HepG2 (cell line): ENCODE measurements around the gene SLC6A16. TPM values are rescaled to one million over a fixed set of nuclear protein-coding genes. Genes with fewer than 3 reads are reported as not detected.

Experiments used
- ATAC-seq: fragments of 200-7000 bp; cut with Tn5 transposase; 3 replicates; pipeline ENCODE4 v1.9.1; 2020; ENCODE audit warnings: mild to moderate bottlenecking, moderate library complexity
- BruUV-seq: library from RNA; stranded (reverse); fragments of 400-500 nt; replicated peaks from 2 replicates; lab custom pipeline; 2021; lab: Mats Ljungman, UMichigan
- CTCF ChIA-PET: fragments of 300-600 bp; formaldehyde crosslinking; extraction: SDS; loops from one replicate; lab custom pipeline; 2021; ENCODE audit warnings: low total read pairs, inconsistent platforms, low intra/inter-chr PET ratio; lab: Yijun Ruan, JAX
- POLR2A ChIA-PET: fragments of 350-600 bp; sonication (Branson Sonifier 250); formaldehyde crosslinking; loops from one replicate; lab custom pipeline; 2020; ENCODE audit warnings: antibody characterized with exemption, inconsistent platforms; lab: Yijun Ruan, JAX
- DNase-seq: peaks from one replicate; pipeline ENCODE4 v3.0.0-alpha.2; 2015; ENCODE audit warnings: low spot score
- FAIRE-seq: peaks from 3 replicates; lab custom pipeline; 2011; peaks lifted over from hg19 to GRCh38; lab: Jason Lieb, UNC
- H2AFZ ChIP-seq: one replicate; pipeline ENCODE4 v1.6.1; 2011; ENCODE audit warnings: low read length, inconsistent platforms
- H3K27ac ChIP-seq: fragments of 300-600 bp; 3 replicates; pipeline ENCODE4 v1.8.0; 2011; ENCODE audit warnings: mixed run types, mild to moderate bottlenecking, mixed read lengths, low read length, inconsistent platforms; ENCODE audit not compliant: insufficient read depth; ENCODE audit errors: extremely low read length
- H3K27me3 ChIP-seq, 2 experiments: fragments of 200-600 bp in 1 of 2; 2 replicates in 1 of 2; 3 replicates in 1 of 2; pipeline versions ENCODE4 v1.6.0 to v1.8.0; 2011; ENCODE audit warnings: low read length in 2 of 2, mild to moderate bottlenecking in 2 of 2, moderate library complexity in 2 of 2, inconsistent platforms in 1 of 2; ENCODE audit not compliant: insufficient read depth in 2 of 2, control insufficient read depth in 1 of 2
- H3K36me3 ChIP-seq, 2 experiments: fragments of 200-600 bp in 1 of 2; replicated peaks in 1 of 2; 2 replicates in 1 of 2; 3 replicates in 1 of 2; pipeline versions ENCODE4 v1.5.1 to v1.8.0; 2011; ENCODE audit warnings: low read length in 2 of 2, inconsistent platforms in 1 of 2; ENCODE audit not compliant: insufficient read depth in 2 of 2, control insufficient read depth in 1 of 2
- H3K4me1 ChIP-seq: 2 replicates; pipeline ENCODE4 v1.5.1; 2012; ENCODE audit warnings: low read length, inconsistent platforms; ENCODE audit not compliant: insufficient read depth
- H3K4me2 ChIP-seq: 2 replicates; pipeline ENCODE4 v1.6.0; 2011; ENCODE audit warnings: low read depth, low read length, inconsistent platforms
- H3K4me3 ChIP-seq, 3 experiments: fragments of 200-600 bp in 1 of 3; sonication (generic), shearing (Covaris generic) in 1 of 3; replicated peaks in 1 of 3; 2 replicates each; pipeline ENCODE4 v1.5.1; 2011 to 2016; ENCODE audit warnings: low read length in 3 of 3, inconsistent platforms in 2 of 3, low read depth in 2 of 3, mild to moderate bottlenecking in 2 of 3, control low read depth in 1 of 3, mixed read lengths in 1 of 3; ENCODE audit not compliant: insufficient read depth in 1 of 3
- H3K79me2 ChIP-seq: one replicate; pipeline ENCODE4 v1.6.1; 2011; ENCODE audit warnings: low read length, inconsistent platforms; ENCODE audit not compliant: insufficient read depth
- H3K9ac ChIP-seq: 2 replicates; pipeline ENCODE4 v1.6.0; 2011; ENCODE audit warnings: mild to moderate bottlenecking, low read depth, low read length, inconsistent platforms; ENCODE audit not compliant: insufficient read depth
- H3K9me3 ChIP-seq: 2 replicates; pipeline ENCODE4 v1.5.1; 2012; ENCODE audit warnings: mild to moderate bottlenecking, low read length
- H4K20me1 ChIP-seq: 2 replicates; pipeline ENCODE4 v1.6.0; 2011; ENCODE audit warnings: inconsistent platforms, mild to moderate bottlenecking, low read length, moderate library complexity; ENCODE audit not compliant: insufficient read depth
- CENPT ChIP-seq: sonication (generic); formaldehyde crosslinking; IDR thresholded peaks from 2 replicates; pipeline ENCODE4 v1.8.0; 2022; ENCODE audit warnings: low read depth, mild to moderate bottlenecking, moderate library complexity, missing genetic modification reagents
- MED1 ChIP-seq: sonication (generic); formaldehyde crosslinking; IDR thresholded peaks from 2 replicates; pipeline ENCODE4 v1.4.0; 2020; ENCODE audit warnings: missing genetic modification reagents
- ZNF280B ChIP-seq: sonication (generic); formaldehyde crosslinking; IDR thresholded peaks from 2 replicates; pipeline ENCODE4 v1.5.0; 2020; ENCODE audit warnings: missing genetic modification reagents, mild to moderate bottlenecking, borderline replicate concordance
- WGBS: methylation state at CpG from one replicate; pipeline ENCODE4 v1.1.6; 2017; ENCODE audit warnings: low lambda C conversion rate; 5-methylcytosine and 5-hydroxymethylcytosine counted together
- in situ Hi-C: cut with HindIII; loops from 2 replicates; pipeline ENCODE4 v1.10.0; 2017; ENCODE audit warnings: low pct_unique_long_range_greater_than_20kb; ENCODE audit not compliant: extremely low pct_ligation_motif_present
- intact Hi-C: fragments of 100-400 bp; cut with micrococcal nuclease; formaldehyde crosslinking; loops from one replicate; pipeline ENCODE4 v1.10.0; 2022; ENCODE audit not compliant: unreplicated experiment
- polyA plus RNA-seq, 8 experiments: library from polyadenylated mRNA; depleted of rRNA in 3 of 8; stranded (reverse) in 7 of 8; unstranded in 1 of 8; fragments of >200 nt; fragmentation: Illumina TruSeq in 4 of 8; extraction: Trizol in 4 of 8; gene quantifications; 2 replicates each; pipeline versions ENCODE4 v1.2.1 to v1.2.3, GENCODE V29; 2011 to 2016; ENCODE audit warnings: low read depth in 4 of 8, missing spikeins in 1 of 8, mixed read lengths in 1 of 8; ENCODE audit not compliant: insufficient read depth in 1 of 8
- total RNA-seq, 5 experiments: library from RNA; depleted of rRNA; stranded (reverse); fragments of >200 nt; fragmentation: Illumina TruSeq; extraction: Trizol; gene quantifications; 2 replicates each; pipeline ENCODE4 v1.2.3, GENCODE V29; 2016; ENCODE audit warnings: low read depth in 1 of 5
- TF ChIP-seq, protein P1 (sequence below): sonication (generic); formaldehyde crosslinking; IDR thresholded peaks from 2 replicates; pipeline ENCODE4 v1.5.0; 2020; ENCODE audit warnings: mild to moderate bottlenecking, missing genetic modification reagents

The SLC6A16 gene
- total and polyA plus RNA-seq, 2 of the 13 experiments (the other 11 are each of a cell fraction or from before 2014, with no cell fraction given), result 0.07 to 0.18 TPM

- CTCF ChIA-PET, result no interaction called here
- POLR2A ChIA-PET, result no interaction called here
- no peak for ATAC-seq
- Histone ChIP-seq H2AFZ (no peak overlapping the region), H3K4me1 (peaks cover 32% of the 10 kb centered on the region), H3K79me2 (no peaks in the 10 kb centered on the region), H3K4me3 (no peak overlapping the region), H4K20me1 (no peaks in the 10 kb centered on the region), H3K9ac (no peak overlapping the region), H3K27me3 (peaks cover 0 to 3% of the 10 kb centered on the region in 2 experiments; a peak in 1 of 5 replicates)
- in situ Hi-C loops, result no loop called here
- WGBS, result 88% methylated on average over 1 of the region's 2 CpGs
- no TSS peak for BruUV-seq
- TF ChIP-seq MED1, result no peak
- TF ChIP-seq CENPT (CRISPR knock-in tag), result no peak
- no peak for TF ChIP-seq ZNF280B (CRISPR knock-in tag)
- TF ChIP-seq, all 625 proteins: peak for 0
- Histone ChIP-seq H3K9me3 (no peaks in the 10 kb centered on the region), H3K36me3 (no peaks in the 10 kb centered on the region), H3K27ac (no peak overlapping the region), H3K4me2 (no peak overlapping the region)
- intact Hi-C loops, result no loop called here
- no peak for FAIRE-seq
- no peak for DNase-seq
Observed at GRCh38 chr19:49328741-49329140, 3.8 kb upstream of the SLC6A16 start.

DNA sequence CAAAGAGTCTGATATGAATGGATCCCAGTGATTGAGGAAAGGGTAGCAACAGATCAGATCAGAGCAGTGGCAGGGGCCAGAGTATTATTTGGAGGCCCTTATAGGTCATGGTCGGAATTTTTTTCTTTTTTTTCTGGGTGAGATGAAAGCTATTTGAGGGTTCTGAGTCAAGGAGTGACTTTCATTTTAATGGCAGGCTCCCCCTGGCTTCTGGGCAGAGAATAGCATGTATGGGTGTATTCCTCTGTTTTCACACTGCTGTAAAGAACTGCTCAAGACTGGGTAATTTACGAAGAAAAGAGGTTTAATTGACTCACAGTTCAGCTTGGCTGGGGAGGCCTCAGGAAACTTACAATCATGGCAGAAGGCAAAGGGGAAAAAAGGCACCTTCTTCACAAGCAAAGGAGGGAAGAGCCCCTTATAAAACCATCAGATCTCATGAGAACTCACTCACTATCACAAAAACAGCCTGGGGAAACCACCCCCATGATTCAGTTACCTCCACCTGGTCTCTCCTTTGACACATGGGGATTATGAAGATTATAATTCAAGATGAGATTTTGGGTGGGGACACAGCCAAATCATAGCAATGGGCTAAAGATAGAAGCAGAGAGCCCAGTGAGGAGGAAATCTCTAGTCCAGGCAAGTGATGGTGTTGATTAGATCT, 3.0 kb upstream of the SLC6A16 start:
- Histone ChIP-seq H3K79me2 (no peaks in the 10 kb centered on the region), H3K9me3 (no peaks in the 10 kb centered on the region), H3K4me1 (peaks cover 25% of the 10 kb centered on the region), H3K9ac (no peak overlapping the region), H3K4me3 (no peak overlapping the region), H3K27me3 (peaks cover 0 to 3% of the 10 kb centered on the region in 2 experiments; a peak in 1 of 5 replicates), H3K4me2 (no peak overlapping the region), H3K36me3 (no peaks in the 10 kb centered on the region), H4K20me1 (no peaks in the 10 kb centered on the region), H2AFZ (no peak overlapping the region), H3K27ac (no peak overlapping the region)
- 13% methylated on average over 2 of the region's 2 CpGs for WGBS
- ChIA-PET CTCF (no interaction called here), POLR2A (no interaction called here)
- no TSS peak for BruUV-seq
- FAIRE-seq, result no peak
- ATAC-seq, result 0 out of 3 replicates have a peak, but pooled peaks have one; percentile 25
- intact Hi-C loops, result no loop called here
- in situ Hi-C loops, result no loop called here
- peak; percentile 21 for DNase-seq
- TF ChIP-seq, protein P1, sequence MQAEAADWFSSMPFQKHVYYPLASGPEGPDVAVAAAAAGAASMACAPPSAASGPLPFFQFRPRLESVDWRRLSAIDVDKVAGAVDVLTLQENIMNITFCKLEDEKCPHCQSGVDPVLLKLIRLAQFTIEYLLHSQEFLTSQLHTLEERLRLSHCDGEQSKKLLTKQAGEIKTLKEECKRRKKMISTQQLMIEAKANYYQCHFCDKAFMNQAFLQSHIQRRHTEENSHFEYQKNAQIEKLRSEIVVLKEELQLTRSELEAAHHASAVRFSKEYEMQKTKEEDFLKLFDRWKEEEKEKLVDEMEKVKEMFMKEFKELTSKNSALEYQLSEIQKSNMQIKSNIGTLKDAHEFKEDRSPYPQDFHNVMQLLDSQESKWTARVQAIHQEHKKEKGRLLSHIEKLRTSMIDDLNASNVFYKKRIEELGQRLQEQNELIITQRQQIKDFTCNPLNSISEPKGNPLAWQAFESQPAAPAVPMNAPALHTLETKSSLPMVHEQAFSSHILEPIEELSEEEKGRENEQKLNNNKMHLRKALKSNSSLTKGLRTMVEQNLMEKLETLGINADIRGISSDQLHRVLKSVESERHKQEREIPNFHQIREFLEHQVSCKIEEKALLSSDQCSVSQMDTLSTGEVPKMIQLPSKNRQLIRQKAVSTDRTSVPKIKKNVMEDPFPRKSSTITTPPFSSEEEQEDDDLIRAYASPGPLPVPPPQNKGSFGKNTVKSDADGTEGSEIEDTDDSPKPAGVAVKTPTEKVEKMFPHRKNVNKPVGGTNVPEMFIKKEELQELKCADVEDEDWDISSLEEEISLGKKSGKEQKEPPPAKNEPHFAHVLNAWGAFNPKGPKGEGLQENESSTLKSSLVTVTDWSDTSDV (CRISPR knock-in tag), result no peak
